Naive thymus-derived CD4-positive, alpha-beta T cell (primary cell): ENCODE results near the gene ATF3. TPM values are rescaled to one million over a fixed set of nuclear protein-coding genes. Genes with fewer than 3 reads are reported as not detected.

ENCODE experiments used
- ATAC-seq: fragments of 150-1000 bp; cut with Tn5 transposase; 2 replicates; pipeline ENCODE4 v1.10.0; 2021; ENCODE audit warnings: mild to moderate bottlenecking, moderate library complexity
- CTCF ChIA-PET: fragments of 350-600 bp; sonication (Branson Sonifier 250); formaldehyde crosslinking; loops from one replicate; lab custom pipeline; 2021; ENCODE audit warnings: antibody characterized with exemption; lab: Charles Lee
- POLR2A ChIA-PET: fragments of 350-600 bp; sonication (Branson Sonifier 250); formaldehyde crosslinking; loops from one replicate; lab custom pipeline; 2021; ENCODE audit warnings: antibody characterized with exemption, inconsistent platforms; lab: Charles Lee
- DNase-seq, 9 donors: peaks; one replicate each; pipeline versions ENCODE4 v3.0.0 to v3.0.0-alpha.2; 2020 to 2022; ENCODE audit warnings: mixed read lengths in 1 of 9
- H3K27ac ChIP-seq: one replicate; pipeline ENCODE4 v1.7.0; 2013; ENCODE audit warnings: mild to moderate bottlenecking, low read depth, low read length, moderate library complexity
- H3K27me3 ChIP-seq, 2 donors: one replicate each; pipeline ENCODE4 v1.7.0; 2013; ENCODE audit warnings: low read length in 2 of 2, mild to moderate bottlenecking in 2 of 2, moderate library complexity in 2 of 2; ENCODE audit not compliant: control insufficient read depth in 2 of 2, insufficient read depth in 2 of 2
- H3K36me3 ChIP-seq, 3 experiments: 1 replicate in 2 of 3; 2 replicates in 1 of 3; pipeline ENCODE4 v1.7.0; 2013; ENCODE audit warnings: low read length in 3 of 3, mild to moderate bottlenecking in 3 of 3, moderate library complexity in 1 of 3; ENCODE audit not compliant: insufficient read depth in 3 of 3, control insufficient read depth in 2 of 3
- H3K4me1 ChIP-seq, 2 donors: one replicate each; pipeline ENCODE4 v1.7.0; 2013; ENCODE audit warnings: low read length in 2 of 2, mild to moderate bottlenecking in 2 of 2, moderate library complexity in 1 of 2; ENCODE audit not compliant: control insufficient read depth in 2 of 2, insufficient read depth in 2 of 2
- H3K4me3 ChIP-seq: 2 replicates; pipeline ENCODE4 v1.7.0; 2013; ENCODE audit warnings: mild to moderate bottlenecking, low read length
- H3K9me3 ChIP-seq, 3 experiments: 1 replicate in 2 of 3; 2 replicates in 1 of 3; pipeline ENCODE4 v1.7.0; 2013; ENCODE audit warnings: low read length in 3 of 3; ENCODE audit not compliant: control insufficient read depth in 2 of 3
- H3K27ac Mint-ChIP-seq, 9 donors: one replicate each; pipeline ENCODE4 v1.8.0; 2020 to 2022; ENCODE audit warnings: mixed read lengths in 9 of 9, mild to moderate bottlenecking in 8 of 9, moderate library complexity in 5 of 9, inconsistent platforms in 2 of 9
- H3K27me3 Mint-ChIP-seq, 5 donors: one replicate each; pipeline ENCODE4 v1.8.0; 2021 to 2022; ENCODE audit warnings: mixed read lengths in 5 of 5, mild to moderate bottlenecking in 1 of 5
- H3K36me3 Mint-ChIP-seq, 5 donors: one replicate each; pipeline ENCODE4 v1.8.0; 2020 to 2022; ENCODE audit warnings: mixed read lengths in 5 of 5, mild to moderate bottlenecking in 3 of 5, inconsistent platforms in 1 of 5
- H3K4me1 Mint-ChIP-seq, 7 donors: one replicate each; pipeline ENCODE4 v1.8.0; 2020 to 2022; ENCODE audit warnings: mixed read lengths in 7 of 7, mild to moderate bottlenecking in 3 of 7, inconsistent platforms in 1 of 7
- H3K4me3 Mint-ChIP-seq, 10 donors: one replicate each; pipeline ENCODE4 v1.8.0; 2020 to 2022; ENCODE audit warnings: mild to moderate bottlenecking in 10 of 10, mixed read lengths in 10 of 10, moderate library complexity in 6 of 10, inconsistent platforms in 2 of 10
- H3K9me3 Mint-ChIP-seq, 11 donors: one replicate each; pipeline ENCODE4 v1.8.0; 2020 to 2022; ENCODE audit warnings: mixed read lengths in 11 of 11, mild to moderate bottlenecking in 4 of 11, inconsistent platforms in 1 of 11, moderate library complexity in 1 of 11
- intact Hi-C, 2 donors: fragments of 100-400 bp; cut with micrococcal nuclease; formaldehyde crosslinking; loops; one replicate each; pipeline ENCODE4 v1.15.1; 2023
- polyA plus RNA-seq, 2 donors: library from polyadenylated mRNA; unstranded; fragments of 300-500 nt; fragmentation: Illumina TruSeq; gene quantifications; one replicate each; pipeline ENCODE4 v1.2.3, GENCODE V29; 2021
- total RNA-seq, 6 experiments: library from RNA in 5 of 6; stranded (reverse) in 5 of 6; gene quantifications; 1 replicate in 5 of 6; 2 replicates in 1 of 6; pipeline ENCODE4 v1.2.3 and lab custom pipeline; 2021 to 2026

ATF3 gene
- total and polyA plus RNA-seq, 7 experiments from 2014 or later, result 0.57 to 83.4 (median 12.5) TPM; not detected in 2

GRCh38 chr1:212645546-212646543 is 37.3 kb downstream of the ATF3 start:
- intact Hi-C loops, result no loop called here
- Mint-ChIP-seq H3K27me3 (peaks cover 0 to 26% (median 7%) of the 10 kb centered on the region in 5 donors), H3K9me3 (peaks cover 0 to 3% (median 0%) of the 10 kb centered on the region in 11 donors), H3K4me1 (no peaks in the 10 kb centered on the region), H3K27ac (no peak overlapping the region), H3K4me3 (no peak overlapping the region), H3K36me3 (peaks cover 0 to 2% (median 0%) of the 10 kb centered on the region in 5 donors)
- no peaks in the 10 kb centered on the region for H3K36me3 ChIP-seq
- POLR2A ChIA-PET, result no interaction called here
- no peaks in the 10 kb centered on the region for H3K27me3 ChIP-seq
- CTCF ChIA-PET, result no interaction called here
- H3K9me3 ChIP-seq, result no peaks in the 10 kb centered on the region
- no peak overlapping the region for H3K4me3 ChIP-seq
- peak; percentile 24 for ATAC-seq
- no peak overlapping the region for H3K27ac ChIP-seq
- no peaks in the 10 kb centered on the region for H3K4me1 ChIP-seq
- DNase-seq, result no peak

GRCh38 chr1:212646588-212646987 is 38.0 kb downstream of the ATF3 start:
- Histone ChIP-seq H3K4me3 (no peak overlapping the region), H3K36me3 (no peaks in the 10 kb centered on the region), H3K27ac (no peak overlapping the region), H3K4me1 (no peaks in the 10 kb centered on the region), H3K9me3 (no peaks in the 10 kb centered on the region), H3K27me3 (no peaks in the 10 kb centered on the region)
- Mint-ChIP-seq H3K4me3 (no peak overlapping the region), H3K4me1 (no peaks in the 10 kb centered on the region), H3K27ac (no peak overlapping the region), H3K9me3 (peaks cover 0 to under 1% (median 0%) of the 10 kb centered on the region in 11 donors), H3K36me3 (no peaks in the 10 kb centered on the region), H3K27me3 (peaks cover 0 to 21% (median 0%) of the 10 kb centered on the region in 5 donors)
- intact Hi-C loops, result no loop called here
- ChIA-PET CTCF (no interaction called here), POLR2A (no interaction called here)
- DNase-seq (no peak), ATAC-seq (no peak)

GRCh38 chr1:212647004-212647403 is 38.4 kb downstream of the ATF3 start:
- POLR2A ChIA-PET, result no interaction called here
- no peaks in the 10 kb centered on the region for H3K4me1 Mint-ChIP-seq
- CTCF ChIA-PET, result no interaction called here

GRCh38 chr1:212648431-212648830 is 39.9 kb downstream of the ATF3 start:
- Mint-ChIP-seq H3K4me3 (no peak overlapping the region), H3K36me3 (no peaks in the 10 kb centered on the region), H3K4me1 (no peaks in the 10 kb centered on the region), H3K27me3 (peaks cover 0 to 17% (median 0%) of the 10 kb centered on the region in 5 donors), H3K9me3 (peaks cover 0 to 3% (median 0%) of the 10 kb centered on the region in 11 donors), H3K27ac (no peak overlapping the region)
- ATAC-seq (no peak), DNase-seq (no peak)
- POLR2A ChIA-PET, result no interaction called here
- H3K27me3 ChIP-seq, result no peaks in the 10 kb centered on the region
- H3K4me1 ChIP-seq, result no peaks in the 10 kb centered on the region
- CTCF ChIA-PET, result interaction anchor here (0.6 to 0.7 kb wide), 2 partner anchors 152 to 358 kb away, joined by 4 read pairs; no protein-coding TSS in a partner anchor
- H3K9me3 ChIP-seq, result no peaks in the 10 kb centered on the region
- H3K27ac ChIP-seq, result no peak overlapping the region
- intact Hi-C loops, result no loop called here
- H3K4me3 ChIP-seq, result no peak overlapping the region
- no peaks in the 10 kb centered on the region for H3K36me3 ChIP-seq

More at GRCh38 chr1:212647004-212647403, 38.4 kb downstream of the ATF3 start:
- no peak for DNase-seq
- Histone ChIP-seq H3K9me3 (no peaks in the 10 kb centered on the region), H3K36me3 (no peaks in the 10 kb centered on the region), H3K27me3 (no peaks in the 10 kb centered on the region), H3K4me1 (no peaks in the 10 kb centered on the region), H3K4me3 (no peak overlapping the region), H3K27ac (no peak overlapping the region)
- H3K4me3 Mint-ChIP-seq, result no peak overlapping the region
- no peak overlapping the region for H3K27ac Mint-ChIP-seq
- H3K36me3 Mint-ChIP-seq, result no peaks in the 10 kb centered on the region
- H3K27me3 Mint-ChIP-seq, result peaks cover 0 to 21% (median 0%) of the 10 kb centered on the region in 5 donors
- H3K9me3 Mint-ChIP-seq, result peaks cover 0 to 3% (median 0%) of the 10 kb centered on the region in 11 donors
- no peak for ATAC-seq
- intact Hi-C loops, result no loop called here

- Histone ChIP-seq H3K27me3 (no peaks in the 10 kb centered on the region), H3K4me1 (no peaks in the 10 kb centered on the region), H3K27ac (no peak overlapping the region), H3K4me3 (no peak overlapping the region), H3K9me3 (no peaks in the 10 kb centered on the region), H3K36me3 (no peaks in the 10 kb centered on the region)
- ATAC-seq (no peak), DNase-seq (no peak)
- Mint-ChIP-seq H3K9me3 (peaks cover 0 to 3% (median 0%) of the 10 kb centered on the region in 11 donors), H3K4me3 (no peak overlapping the region), H3K27ac (no peak overlapping the region), H3K27me3 (peaks cover 0 to 21% (median 4%) of the 10 kb centered on the region in 5 donors), H3K4me1 (no peaks in the 10 kb centered on the region), H3K36me3 (no peaks in the 10 kb centered on the region)
- ChIA-PET POLR2A (no interaction called here), CTCF (no interaction called here)
- intact Hi-C loops, result no loop called here
Observed at GRCh38 chr1:212649020-212649419, 40.5 kb downstream of the ATF3 start.

- Histone ChIP-seq H3K27me3 (no peaks in the 10 kb centered on the region), H3K27ac (no peak overlapping the region), H3K9me3 (no peaks in the 10 kb centered on the region), H3K36me3 (no peaks in the 10 kb centered on the region), H3K4me3 (no peak overlapping the region), H3K4me1 (no peaks in the 10 kb centered on the region)
- Mint-ChIP-seq H3K27ac (no peak overlapping the region), H3K9me3 (peaks cover 0 to 3% (median 0%) of the 10 kb centered on the region in 11 donors), H3K36me3 (no peaks in the 10 kb centered on the region), H3K4me1 (no peaks in the 10 kb centered on the region), H3K4me3 (no peak overlapping the region), H3K27me3 (peaks cover 0 to 28% (median 11%) of the 10 kb centered on the region in 5 donors)
- intact Hi-C loops, result no loop called here
- ChIA-PET POLR2A (no interaction called here), CTCF (no interaction called here)
- ATAC-seq, result no peak
- no peak for DNase-seq
Observed at GRCh38 chr1:212650228-212650627, 41.7 kb downstream of the ATF3 start.
